ENCODE results near the gene HPN. TPM values are rescaled to one million over a fixed set of nuclear protein-coding genes. Genes with fewer than 3 reads are reported as not detected.
"Not testable (repeated sequence)": the region's sequence is repeated elsewhere in the genome, so short reads cannot be mapped to it uniquely, and the experiment has no call there.

HPN gene
- polyA plus RNA-seq, 10 donors: 0.09 to 0.91 (median 0.41) TPM; not detected in 2

DNA sequence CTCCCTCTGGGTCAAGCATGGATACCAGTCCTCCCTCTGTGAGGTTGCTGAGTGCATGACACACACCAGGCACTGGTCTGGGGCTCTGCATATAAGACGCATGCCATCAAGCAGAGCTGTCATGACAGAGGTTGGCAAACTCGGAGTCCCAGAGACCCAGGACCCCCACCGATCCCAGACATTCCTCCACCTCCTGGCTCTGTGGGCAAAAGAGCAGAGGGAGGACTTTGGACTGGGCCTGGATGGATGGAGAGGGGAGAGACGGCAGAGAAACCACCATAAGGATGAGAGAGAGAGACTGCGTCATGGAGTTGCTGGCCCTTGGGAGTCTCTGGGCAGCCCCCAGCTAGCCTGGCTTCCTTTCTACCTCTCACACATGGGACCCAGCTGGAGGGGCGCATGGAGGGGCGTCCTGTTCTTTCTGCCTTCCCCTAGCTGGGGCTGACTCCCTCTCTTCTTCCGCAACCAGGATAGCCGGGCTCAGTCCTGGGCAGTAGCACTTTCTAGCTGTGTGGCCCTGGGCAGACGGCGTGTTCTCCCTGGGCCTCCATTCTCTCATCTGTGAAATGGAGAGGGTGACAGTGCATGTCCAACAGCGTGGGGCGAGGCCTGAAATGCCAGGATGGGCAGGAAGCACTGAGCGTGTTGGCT, 1.6 kb downstream of the HPN start:
- no peak for DNase-seq

DNA sequence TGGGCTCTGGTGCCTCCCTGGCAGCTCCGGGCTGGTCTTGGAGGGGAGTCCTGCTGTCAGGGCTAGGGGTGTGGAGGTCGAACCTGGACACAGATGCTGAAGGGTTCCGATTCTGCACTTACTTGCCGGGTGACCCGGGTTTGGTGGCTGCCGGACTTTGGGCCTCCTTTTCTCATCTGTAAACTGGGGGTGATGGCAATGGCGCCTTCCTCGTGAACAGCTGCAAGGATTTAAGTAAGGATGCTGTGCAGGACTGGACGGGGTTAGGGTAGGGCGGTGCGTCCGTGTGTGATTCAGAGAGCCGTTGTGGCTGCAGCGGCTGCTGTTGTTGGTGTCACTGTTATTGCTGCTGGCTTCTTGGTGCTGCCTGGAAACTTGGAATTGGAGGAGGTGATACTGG, 2.4 kb downstream of the HPN start:
- DNase-seq: no peak

DNA sequence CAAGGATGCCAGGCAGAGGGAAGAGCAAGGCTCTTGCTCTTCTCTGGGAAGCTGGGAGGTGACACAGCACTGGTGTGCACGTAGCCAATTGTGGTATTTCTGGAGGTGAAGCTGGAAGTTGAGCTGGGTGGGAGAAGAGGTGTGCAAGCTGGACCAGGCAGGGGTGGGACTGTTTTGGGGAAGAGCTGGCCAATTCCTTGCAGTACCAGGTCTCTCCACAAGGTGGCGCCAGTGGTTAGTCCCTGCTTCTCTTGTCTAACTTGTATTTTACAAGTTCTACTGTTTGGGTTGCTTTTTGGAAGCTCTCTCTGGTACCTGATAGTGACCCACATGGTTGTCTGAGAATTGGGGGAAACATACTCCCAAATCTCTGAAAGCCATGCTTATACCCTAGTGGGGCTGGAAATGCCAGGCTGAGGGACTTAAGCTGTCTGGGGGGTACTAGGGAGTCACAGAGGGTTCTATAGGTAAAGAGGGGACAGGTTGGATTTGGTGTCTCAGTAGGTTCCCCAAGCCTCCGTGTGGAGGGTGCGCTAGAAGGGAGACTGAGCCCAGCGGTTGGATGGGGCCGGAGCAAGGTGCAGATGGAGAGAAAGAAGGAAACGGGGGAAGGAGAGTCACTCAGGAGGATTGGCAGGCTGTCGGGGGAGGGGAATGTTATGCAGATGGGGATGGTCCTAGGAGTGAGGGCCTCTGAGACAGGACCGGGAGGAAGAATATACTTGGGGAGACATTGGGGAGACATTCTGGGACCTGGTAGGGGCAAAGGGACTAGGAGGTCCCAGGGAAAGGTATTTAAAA, 3.0 kb downstream of the HPN start:
- DNase-seq: peak in 1 of 3 donors; percentile 58

DNA sequence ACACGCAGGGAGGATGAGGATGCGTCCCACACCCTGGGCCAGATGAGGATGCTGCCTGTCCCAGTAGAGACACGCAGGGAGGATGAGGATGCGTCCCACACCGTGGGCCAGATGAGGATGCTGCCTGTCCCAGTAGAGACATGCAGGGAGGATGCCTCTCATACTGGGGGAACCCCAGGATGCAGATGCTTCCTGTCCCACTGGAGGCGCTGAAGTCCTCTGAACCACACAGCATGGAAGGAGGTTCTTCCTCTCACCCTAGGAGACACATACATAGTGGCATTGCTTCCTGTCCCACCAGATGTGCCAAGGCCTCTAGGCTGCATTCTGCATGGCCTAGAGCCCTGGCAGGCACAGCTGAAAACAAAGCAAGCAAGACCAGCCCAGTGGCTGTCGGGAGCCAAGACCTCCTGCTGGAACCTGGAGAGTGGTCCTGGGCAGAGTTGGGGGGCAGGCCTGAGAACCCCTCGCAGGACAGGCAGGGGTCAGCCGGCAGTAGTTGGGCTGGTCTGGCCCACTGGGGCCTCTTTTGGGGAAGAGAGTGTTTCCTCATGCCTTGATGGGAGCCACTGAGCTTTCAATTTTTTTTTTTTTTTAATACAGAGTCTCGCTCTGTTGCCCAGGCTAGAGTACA, 4.3 kb downstream of the HPN start:
- DNase-seq: peak in 1 of 3 donors; percentile 48

DNA sequence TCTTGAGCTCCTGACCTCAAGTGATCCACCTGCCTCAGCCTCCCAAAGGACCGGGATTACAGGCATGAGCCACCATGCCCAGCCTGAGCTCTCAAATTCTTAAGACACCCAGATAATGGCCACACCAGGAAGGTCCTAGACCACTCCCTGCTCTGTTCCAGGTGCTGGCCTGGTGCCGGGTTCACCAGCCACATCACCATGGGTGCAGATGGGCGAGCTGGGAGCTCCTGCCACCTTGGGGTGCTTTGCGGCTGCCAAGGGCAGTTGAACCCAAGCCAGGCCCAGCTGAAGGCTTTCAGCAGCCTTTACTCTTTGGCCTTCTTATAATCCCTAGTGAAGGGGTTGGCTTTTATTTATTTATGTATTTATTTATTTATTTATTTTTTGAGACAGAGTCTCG, 4.9 kb downstream of the HPN start:
- no peak for DNase-seq

DNA sequence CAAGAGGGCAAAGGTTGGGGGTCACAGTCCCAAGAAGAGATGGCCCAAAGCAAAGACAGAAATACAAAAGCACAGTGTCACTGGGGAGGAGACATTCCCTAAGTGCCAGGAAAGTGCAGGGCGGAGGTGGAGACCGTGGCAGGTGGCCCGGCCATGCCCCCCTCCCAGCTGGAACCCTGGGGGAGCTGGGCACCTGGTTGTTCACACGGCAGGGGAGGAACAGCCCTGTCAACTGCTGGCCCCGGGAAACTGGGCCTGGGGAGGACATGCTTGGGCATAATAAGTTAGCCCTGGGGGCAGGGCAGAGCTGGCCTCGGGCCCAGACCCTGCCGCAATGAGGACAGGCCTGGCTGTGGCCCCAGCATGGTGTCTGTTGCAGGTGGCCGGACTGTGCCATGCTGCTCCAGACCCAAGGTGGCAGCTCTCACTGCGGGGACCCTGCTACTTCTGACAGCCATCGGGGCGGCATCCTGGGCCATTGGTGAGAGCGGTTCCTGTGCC, 7.4 kb downstream of the HPN start:
- DNase-seq: no peak

DNA sequence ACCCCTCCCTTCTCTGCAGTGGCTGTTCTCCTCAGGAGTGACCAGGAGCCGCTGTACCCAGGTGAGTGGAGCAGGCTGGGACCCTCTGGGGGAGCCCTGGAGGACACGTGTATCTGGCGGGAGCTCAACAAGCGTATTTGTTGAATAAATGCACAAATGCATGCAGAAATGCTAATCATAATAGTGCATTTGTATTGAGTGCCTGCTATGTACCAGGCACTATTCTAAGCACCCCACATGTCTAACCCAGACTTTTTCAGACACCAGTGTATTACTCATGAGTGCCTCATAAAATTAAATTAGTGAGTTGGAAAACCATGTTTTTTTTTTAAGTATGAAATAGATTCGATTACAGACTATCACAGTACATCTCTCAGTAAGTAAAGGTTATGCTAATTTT, 7.9 kb downstream of the HPN start:
- DNase-seq: no peak

DNA sequence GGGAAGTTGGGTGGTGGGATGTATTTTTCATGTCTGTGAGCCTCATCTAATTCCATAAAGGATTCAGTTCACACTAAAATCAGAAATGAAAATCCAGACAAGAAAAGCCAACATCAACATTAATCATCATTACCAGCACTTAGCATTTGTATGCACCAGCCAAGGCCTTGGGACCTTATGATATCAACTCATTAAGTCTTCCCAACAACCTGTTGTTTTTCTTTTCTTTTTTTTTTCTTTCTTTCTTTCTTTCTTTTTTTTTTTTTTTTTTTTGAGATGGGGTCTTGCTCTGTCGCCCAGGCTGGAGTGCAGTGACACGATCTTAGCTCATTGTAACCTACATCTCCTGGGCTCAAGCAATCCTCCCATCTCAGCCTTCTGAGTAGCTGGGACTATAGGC, 9.1 kb downstream of the HPN start:
- not testable (repeated sequence) for DNase-seq

DNA sequence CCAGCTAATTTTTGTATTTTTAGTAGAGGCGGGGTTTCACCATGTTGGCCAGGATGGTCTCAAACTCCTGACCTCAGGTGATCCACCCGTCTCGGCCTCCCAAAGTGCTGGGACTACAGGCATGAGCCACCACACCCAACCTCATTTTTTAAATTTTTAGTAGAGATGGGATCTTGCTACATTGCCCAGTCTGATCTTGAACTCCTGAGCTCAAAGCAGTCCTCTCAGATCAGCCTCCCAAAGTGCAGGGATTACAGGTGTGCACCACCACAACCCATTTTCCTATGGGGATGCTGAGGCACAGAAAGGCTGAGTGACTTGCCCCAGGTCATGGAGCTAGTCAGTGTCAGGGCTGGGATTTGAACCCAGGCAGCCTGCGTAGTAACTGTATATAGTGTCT, 9.7 kb downstream of the HPN start:
- DNase-seq: not testable (repeated sequence)

DNA sequence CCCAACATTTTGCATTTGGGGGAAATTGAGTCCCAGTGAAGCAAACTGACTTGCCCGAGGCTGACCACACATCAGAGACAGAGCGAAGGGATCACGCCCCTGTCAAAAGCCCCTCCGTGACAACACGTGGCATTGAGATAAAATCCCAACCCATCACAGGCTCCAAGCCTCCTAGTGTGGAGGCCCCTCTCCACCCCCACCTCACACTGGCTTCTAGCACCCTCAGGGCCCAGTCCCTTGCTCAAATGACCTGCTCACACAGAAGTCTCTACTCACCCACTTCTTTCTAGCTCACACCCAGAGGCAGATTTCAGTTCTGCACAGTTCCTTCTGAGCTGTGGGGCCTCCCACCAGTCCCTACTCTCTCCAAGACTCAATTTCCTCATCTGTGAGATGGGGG, 10.3 kb downstream of the HPN start:
- DNase-seq: no peak

DNA sequence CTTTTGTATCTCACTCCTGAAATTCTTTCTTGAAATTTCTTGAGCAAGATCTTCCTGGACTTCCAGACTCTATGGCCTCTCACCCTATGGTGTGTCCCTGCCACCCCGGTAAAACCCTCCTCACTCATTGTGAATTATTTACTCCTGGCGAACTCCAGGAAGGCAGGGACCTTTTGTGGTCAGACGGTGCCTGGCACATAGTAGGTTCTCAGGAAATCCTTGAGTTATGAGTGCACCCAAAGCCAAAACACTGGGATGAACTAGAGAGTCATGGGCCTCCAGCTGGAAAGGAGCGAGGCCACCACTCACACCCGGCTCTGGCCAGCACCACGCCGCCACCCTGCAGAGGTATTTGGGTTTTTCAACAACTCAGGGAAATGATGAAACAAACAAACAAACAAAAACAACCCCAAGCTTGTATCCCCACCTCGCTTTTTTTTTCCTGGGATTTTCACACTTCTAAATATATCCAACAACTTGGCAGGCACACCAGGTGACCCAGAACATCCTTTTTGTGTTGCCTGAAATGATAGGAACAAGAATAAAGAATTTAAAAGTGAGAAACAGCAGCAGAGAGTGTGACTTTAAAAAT, 11.2 kb downstream of the HPN start:
- no peak for DNase-seq

DNA sequence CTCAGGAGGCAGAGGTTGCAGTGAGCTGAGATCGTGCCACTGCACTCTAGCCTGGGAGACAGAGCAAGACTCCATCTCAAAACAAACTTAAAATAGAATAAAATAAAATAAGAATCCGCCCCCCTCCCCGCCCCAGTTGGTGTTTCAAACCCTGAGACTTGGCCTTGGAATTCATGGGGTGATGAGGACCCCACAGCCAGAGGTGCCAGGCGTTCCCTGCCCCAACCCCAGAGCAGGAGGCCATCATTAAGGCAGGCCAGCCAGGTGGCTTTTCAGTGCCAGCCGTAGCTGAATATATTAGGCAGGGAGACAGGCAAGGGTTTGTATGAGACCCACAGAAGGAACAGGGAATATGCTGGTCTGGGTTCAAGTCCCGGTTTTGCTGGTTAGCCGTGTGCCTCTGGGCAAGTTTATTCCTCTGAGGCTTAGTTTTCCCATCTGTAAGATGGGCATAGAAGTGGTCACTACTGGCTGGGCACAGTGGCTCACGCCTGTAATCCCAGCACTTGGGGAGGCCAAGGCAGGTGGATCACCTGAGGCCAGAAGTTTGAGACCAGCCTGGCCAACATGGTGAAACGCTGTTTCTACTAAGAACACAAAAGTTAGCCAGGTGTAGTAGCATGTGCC, 12.3 kb downstream of the HPN start:
- no peak for DNase-seq

DNA sequence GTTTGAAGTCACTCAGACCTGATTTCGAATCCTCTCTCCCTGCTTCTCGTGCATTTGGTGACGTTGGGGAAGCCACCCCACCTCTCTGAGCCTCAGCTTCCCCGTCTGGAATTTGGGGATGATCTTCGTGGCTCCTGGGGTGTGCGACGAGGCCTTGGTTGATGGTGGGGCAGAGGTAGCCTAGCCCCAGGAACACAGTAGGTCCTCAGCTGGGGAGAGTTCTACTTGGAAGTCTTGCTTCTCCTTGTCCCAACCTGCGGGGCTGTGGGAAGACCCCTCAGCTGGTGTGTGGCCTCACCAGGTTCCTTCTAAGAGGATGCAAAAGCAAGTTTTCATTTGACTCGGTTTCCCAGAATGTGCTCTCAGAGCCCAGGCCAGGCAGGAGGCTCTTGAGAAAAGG, 13.1 kb downstream of the HPN start:
- no peak for DNase-seq

DNA sequence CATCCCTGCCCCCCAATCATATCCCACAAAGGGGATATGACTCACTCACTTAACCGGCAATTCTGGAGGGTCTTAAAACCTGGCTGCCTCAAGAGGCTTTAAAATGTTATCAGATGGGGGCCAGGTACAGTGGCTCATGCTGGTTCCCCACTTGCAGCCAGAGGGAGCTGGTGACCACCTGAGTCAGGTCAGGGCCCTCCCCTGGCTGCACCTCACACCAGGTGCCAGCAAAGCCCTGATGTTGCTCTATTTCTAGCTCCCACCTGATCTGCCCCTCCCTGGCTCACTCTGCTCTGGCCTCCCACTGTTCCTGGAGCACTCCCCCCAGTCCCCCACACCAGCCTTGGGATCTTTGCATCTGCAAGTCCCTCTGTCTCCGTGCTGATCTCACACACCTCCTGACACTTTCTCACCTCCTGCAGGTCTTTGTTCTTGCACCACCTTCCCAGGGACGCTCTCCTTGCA, 14.2 kb downstream of the HPN start:
- DNase-seq: no peak

DNA sequence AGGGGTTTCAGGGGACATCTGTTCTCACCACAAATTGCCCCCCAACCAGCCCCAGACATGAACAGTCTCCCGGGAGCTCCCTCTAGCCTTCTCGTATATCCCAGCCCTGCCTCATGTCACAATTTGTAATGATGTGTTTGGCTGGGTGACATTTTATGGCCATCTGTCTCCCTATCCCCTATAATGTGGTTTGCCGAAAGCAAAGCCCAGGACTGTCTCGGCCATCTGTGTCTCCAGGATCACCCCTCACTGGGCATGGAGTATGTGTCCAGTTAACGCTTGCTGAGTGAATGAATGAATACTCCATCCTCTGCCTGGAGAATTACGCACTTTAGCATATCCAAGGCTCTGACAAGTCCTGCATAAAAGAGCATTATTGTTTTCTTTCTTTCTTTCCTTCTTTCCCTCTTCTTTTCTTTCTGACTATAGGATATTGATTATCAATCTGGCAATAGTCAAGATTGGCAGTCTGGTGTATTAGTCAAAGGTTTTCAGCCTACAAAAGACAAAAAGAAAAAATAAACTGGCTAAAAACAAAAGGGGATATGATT, 15.1 kb downstream of the HPN start:
- DNase-seq: no peak

DNA sequence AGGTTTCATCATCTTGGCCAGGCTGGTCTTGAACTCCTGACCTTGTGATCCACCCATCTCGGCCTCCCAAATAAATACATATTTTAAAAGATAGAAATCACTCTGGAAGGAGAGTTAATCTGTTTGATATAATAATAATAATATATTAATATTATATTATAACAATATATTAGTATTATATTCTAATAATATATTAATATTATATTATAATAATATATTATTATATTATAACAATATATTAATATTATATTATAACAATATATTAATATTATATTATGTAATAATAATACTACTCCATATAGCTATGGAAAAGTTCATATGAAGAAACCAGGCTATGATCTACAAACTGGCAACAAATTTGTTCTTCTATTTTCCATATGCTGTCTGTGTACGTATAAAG, 16.8 kb downstream of the HPN start:
- DNase-seq: no peak

DNA sequence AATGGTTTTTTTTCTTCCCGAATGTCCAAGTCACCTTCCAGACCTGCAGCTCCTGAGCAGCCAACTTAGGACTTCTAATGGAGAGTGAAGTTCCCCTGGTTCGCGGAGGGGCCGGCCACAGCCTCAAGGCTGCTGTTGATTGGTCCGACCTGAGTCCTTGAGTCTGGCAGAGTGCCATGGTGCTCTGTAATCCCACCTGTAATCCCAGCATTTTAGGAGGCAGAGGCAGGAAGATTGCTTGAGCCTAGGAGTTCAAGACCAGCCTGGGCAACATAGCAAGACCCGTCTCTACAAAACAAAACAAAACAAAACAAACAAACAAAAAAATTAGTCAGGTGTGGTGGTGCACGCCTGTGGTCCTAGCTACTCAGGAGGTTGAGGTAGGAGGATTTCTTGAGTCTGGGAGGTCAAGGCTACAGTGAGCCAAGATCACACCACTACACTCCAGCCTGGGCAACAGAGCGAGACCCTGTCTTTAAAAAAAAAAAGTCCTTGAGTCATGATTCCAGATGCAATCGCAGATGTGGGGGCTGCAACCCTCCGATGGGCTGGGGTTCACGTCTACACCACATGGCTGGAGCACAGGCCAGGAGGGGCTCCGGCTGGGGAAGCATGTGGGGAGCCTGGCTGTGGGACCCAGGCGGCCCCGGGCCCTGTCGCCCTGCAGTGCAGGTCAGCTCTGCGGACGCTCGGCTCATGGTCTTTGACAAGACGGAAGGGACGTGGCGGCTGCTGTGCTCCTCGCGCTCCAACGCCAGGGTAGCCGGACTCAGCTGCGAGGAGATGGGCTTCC, 17.7 kb downstream of the HPN start:
- no peak for DNase-seq

DNA sequence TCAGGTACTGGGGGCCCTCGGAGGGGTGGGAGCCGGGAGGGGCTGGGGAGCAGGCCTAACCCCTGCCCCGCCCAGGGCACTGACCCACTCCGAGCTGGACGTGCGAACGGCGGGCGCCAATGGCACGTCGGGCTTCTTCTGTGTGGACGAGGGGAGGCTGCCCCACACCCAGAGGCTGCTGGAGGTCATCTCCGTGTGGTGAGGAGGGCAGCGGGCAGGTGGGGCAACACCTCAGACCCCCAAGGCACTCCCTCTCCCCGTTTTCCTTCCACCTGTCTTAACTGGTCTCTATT, 18.2 kb downstream of the HPN start:
- no peak for DNase-seq

DNA sequence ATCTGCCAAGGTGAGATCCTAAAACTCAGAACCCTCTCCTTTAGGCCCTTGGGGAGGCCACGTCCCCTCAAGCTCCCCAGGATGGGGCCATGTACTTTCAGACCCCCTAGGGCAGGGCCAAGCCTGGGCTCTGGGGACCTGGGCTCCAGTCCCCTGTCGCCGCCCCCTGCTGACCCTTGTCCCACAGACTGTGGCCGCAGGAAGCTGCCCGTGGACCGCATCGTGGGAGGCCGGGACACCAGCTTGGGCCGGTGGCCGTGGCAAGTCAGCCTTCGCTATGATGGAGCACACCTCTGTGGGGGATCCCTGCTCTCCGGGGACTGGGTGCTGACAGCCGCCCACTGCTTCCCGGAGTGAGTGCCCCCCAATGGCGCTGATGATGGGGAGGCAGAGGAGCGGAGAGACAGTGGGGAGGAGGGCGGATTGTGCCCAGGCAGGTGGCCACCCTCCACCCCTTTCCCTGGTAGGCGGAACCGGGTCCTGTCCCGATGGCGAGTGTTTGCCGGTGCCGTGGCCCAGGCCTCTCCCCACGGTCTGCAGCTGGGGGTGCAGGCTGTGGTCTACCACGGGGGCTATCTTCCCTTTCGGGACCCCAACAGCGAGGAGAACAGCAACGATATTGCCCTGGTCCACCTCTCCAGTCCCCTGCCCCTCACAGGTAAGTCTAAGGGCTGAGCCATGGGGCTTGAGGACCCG, 18.8 kb downstream of the HPN start:
- no peak for DNase-seq
